GM19397 (cell line): ENCODE data around the gene MEIS3.

Source experiments
- ATAC-seq: cut with Tn5 transposase; IDR thresholded peaks from one replicate; pipeline ENCODE4 v1.9.1; 2021; ENCODE audit warnings: mild to moderate bottlenecking, moderate library complexity; ENCODE audit not compliant: unreplicated experiment

The MEIS3 gene

DNA sequence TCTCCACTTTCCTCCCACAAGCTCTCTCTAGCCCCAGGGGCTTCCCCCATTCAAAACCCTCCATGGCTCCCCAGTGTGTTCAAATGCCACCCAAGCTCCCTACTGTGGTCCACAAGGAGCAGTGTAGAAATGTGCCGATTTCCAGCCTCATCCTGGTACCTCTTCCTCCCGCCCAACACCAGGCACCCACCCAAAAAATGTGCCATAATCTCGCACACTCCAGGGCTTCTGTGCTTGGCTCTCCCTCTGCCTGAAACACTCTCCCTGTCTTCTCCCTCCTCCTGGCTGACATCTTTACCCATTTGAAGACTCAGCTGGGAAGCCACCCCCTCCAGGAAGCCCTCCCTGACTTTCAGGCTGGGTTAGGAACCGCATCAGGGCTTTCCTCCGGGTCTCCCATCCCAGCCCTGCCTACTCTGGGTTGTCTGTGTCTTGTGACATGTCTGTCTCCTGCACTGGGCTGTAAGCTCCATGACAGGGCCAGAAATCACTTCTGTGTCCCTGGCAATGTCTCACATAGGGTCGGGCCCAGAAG lies 16.6 kb upstream of the MEIS3 start:
- no peak for ATAC-seq

DNA sequence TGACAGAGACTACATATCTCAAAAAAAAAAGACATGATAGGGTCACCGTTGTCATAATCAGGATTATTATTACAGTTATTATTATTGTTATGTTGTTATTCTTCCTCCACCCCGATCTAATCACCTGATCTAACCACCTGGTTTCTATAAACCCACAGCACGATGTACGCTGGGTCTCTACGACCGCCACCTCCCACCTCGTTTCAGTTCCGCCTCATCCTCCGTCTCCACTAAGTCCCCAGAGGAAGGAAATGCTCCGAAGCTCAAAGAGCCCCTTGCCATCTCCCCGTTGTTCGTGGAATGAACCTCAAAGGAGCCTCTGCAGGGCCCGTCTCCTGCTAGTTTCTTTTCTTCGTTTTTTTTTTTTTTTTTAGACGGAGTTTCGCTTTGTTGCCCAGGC lies 15.9 kb upstream of the MEIS3 start:
- no peak for ATAC-seq

DNA sequence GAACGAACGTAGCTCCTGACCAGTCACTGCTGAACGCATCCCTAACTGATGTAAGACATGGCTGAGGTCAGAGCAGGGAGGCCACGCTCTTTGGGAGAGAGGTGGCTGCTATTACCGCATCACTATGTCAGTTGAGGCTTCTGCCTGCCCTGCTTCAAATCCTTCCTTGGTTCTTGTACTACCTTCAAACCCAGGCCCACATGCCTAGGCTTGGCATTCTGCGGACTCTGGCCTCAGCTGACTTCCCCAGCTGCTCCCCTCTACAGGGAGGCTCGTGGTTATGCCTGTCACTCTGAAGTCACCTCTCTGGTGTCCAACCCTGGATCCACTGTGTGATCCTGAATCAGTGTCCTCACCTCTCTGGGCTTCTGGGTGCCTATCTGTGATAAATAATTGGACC lies 14.8 kb upstream of the MEIS3 start:
- no peak for ATAC-seq

DNA sequence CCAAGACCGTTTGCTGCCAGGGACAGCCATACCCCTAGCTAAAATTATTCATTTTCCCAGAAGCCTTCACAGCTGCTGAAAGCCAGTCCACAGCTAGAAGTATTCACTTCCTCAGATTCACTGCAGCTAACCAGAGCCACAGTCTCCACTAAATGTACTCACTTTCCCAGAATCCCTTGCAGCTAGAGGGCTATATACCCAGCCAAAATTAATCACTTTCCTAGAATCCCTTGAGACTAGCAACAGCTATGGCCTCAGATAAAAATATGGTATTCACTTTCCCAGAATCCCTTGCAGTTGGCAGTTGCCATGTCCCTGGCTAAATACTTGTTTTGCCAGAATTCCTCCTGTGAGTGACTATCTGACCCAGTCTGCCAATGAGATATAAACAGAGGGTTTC lies 13.8 kb upstream of the MEIS3 start:
- ATAC-seq = no peak

DNA sequence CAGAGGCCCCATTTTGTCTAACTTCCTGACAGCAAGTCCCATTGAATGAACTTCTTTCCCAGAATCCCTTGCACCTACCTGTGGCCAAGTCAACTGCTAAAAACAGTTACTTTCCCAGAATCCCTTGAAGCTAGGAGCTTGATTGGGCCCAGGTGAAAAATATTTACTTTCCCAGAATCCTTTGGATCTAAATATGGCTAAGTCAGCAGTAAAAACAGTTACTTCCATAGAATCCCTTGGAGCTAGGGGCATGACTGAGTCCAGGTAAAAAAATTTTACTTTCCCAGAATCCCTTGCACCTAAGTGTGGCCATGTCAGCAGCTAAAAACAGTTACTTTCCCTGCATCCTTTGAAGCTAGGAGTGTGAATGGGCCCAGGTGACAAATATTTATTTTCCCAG lies 13.2 kb upstream of the MEIS3 start:
- ATAC-seq = no peak

DNA sequence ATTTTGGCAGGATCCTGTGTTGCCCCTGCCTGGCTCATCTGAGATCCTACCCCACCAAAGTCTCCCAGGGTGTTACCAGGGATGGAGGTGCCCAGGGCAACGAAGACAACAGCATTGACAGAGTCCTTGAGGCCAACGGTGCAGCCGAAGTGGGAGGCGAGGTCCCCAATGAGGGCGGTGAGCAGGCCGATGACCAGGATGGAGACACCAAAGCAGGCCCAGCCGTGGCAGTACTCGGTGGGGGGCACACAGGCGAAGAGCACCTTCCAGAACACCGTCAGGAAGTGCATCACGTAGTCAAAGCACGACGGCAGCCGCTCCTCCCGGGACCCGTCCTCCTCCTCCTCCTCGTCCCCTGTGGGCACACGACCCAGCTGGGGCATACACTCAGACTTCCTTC lies 12.8 kb upstream of the MEIS3 start:
- ATAC-seq = no peak

DNA sequence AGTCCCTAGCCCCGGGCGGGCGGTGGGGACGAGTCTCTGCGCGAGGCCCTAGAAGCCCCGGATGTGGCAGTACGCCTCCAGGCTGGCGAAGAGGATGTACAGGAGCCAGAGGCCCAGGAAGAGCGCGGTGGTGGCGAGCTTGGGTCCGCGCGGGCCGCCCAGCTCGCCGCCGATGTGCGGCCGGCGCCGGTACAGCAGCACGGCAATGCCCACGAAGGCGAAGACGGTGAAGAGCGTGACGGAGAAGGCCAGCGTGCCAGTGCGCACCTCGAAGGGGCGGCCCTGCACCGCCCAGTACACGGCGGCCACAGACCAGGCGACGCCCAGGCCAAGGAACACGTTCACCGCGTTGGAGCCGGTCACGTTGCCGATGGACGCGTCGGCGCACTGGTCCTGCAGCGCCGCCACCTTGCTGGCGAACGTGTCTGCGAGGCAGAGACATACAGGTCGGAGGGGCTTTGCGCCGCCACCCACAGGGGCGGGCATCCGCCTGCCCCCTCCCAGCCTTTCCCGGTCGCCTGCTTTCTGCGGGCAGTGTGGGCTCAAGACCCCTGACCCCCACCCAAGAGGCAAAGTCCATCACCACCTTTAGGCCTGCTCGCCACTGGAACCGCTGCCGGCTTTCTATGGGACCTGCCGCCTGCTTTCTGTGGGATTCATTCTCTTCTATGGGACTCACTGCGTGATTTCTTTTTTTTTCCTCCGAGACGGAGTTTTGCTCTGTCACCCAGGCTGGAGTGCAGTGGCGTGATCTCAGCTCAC lies 10.9 kb upstream of the MEIS3 start:
- ATAC-seq = no peak

DNA sequence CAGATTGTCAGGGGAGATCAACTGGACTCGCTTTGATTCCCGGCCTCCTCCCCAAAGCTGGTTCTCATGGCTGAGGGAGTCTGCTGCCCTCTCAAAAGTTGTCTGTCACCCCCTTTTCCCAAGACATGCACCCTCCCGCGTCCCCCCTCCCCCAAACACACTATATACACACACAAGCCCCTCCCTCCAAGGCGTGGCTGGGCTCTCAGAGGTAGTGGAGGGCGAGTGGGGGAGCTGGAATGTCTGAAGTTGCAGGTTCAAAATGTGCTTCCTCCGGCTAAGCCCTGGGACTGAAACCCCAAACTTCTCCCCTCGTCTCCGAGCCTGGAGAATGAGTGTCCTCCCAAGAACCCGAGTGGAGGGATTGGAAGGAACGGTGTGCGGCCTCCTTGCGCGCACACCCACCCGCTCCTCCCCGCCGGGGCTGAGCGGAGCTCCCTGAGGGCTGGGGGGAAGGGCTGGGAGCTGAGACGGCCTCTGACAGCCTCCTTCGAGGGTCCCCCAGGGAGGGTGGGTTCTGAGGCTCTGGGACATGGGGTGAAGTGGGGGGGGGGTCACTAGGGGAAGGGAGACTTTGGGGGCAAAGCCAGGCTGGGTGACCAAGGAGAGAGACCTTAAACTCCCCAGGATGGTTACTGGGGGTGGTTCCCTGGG lies 9.9 kb upstream of the MEIS3 start:
- ATAC-seq = no peak

DNA sequence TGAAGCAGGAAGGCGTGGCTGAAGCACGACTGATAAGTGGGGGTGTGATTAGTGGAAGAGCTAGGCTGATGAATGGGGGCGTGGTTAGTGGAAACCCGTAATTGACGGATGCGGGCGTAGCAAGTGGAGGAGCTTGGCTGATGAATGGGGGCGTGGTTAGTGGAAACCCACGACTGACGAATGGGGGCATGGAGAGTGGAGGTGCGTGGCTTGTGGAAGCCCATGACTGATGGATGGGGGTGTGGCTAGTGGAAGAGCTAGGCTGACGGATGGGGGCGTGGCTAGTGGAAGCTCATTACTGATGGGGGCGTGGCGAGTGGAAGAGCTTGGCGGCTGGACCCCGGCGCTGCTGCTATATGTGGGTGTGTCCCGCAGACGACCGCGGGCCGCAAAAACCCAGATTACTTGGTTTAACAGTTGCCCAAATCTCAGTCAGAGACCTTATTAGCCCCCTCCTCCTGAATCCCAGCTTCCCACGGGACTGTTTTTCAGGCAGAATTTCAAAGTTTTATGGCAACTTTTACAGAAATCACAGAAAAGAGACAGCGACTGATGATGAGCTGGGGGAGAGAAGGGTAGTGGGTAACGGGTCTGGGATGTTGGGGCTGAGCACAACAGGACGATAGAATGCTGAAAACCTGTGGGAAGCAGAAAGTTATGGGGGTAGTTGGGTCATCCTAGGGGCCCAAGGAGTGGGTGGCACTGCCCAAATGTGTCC lies 9.0 kb upstream of the MEIS3 start:
- no peak for ATAC-seq

DNA sequence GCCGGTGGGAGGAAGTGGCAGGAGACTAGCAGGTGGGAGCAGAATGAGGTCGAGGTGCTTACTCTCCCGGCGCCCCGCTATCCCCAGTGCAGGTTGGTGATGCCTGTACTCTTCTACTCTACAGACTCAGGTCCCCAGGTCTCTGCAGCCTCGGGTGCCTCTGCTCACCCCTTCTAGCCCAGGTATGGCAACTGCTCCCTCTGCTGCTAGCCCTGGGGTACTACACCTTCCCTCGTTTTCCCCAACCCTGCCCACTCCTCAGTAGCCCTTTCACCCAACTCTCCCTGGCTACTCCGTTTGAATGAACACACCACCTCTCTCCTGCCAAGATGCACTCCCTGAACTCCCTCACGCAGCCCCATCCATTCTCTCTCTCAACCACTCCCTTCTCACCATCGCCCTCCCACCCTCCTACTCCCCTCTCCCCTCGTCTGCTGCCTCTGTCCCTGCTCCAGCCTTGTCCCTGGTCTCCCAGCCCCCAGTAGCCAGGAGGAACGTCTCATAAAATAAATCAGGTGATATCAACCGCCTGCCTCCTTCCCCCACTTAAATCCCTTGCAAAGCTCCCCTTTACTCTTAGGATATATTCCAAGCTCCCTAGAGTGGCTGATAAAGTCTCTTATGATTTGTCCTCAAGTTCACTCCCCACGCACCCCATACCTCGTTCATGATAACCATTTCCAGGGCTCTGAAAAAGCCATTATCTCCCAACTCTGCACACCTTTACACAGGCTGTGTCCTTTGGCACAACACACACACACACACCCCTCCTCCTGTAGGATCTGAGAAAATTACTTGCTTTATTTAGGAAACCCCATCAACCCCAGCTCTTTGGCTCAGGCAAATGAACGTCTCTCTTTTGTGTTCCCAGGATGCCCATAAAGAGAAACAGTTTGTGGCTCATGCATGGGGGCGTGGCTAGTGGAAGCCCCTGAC lies 8.2 kb upstream of the MEIS3 start:
- ATAC-seq = no peak

DNA sequence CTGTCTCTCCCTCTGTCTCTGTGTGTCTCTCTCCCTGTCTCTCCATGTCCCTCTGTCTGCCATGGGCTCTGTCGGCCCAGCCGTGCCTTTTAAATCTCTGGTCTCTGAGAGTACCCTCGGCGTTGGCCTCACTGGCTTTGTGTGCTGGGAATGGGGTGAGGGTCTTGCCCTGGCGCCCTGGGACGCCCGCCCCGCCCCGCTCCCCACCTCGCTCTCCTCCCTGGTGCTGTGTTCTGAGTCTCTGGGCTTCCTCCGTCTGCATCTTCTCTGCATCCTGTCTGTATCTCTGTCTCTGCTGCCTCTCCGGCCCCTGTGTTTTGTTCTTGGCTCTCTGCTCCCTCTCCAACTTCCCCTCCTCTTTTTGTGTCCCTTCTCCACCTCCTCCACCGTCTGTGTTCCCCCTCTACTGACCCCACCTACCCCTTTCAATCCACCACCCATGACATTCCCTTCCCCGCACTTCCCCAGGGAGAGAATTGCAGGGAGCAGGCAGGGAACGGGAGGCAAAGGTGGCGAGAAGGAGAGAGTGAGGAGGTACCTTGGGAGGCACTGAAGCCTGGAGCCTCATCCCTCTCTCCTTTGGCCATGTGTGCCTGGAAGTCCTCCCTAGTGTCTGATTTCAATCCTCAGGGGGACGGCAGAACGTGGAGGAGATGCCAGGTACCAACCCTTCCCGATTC lies 4.0 kb upstream of the MEIS3 start:
- no peak for ATAC-seq

DNA sequence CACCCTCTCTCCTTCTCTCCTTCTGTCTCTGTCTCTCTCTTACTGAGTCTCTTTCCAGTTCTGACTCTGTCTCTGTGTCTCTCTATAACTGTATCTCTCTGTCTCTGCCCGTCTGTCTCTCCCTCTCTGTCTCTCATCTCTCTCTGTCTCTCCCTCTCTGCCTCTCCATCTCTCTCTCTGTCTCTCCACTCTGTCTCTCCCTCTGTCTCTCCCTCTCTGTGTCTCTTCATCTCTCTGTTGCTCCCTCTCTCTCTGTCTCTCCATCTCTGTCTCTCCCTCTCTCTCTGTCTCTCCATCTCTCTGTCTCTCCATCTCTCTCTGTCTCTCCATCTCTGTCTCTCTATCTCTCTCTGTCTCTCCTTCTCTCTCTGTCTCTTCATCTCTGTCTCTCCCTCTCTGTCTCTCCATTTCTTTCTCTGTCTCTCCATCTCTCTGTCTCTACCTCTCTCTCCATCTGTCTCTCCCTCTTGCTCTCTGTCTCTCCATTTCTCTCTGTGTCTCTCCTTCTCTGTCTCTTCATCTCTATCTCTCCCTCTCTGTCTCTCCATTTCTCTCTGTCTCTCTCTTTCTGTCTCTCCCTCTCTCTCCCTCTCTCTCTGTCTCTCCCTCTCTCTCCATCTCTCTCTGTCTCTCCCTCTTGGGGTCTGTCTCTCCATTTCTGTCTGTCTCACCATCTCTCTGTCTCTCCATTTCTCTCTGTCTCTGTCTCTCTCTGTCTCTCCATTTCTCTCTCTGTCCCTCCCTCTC lies 3.3 kb upstream of the MEIS3 start:
- ATAC-seq = no peak

DNA sequence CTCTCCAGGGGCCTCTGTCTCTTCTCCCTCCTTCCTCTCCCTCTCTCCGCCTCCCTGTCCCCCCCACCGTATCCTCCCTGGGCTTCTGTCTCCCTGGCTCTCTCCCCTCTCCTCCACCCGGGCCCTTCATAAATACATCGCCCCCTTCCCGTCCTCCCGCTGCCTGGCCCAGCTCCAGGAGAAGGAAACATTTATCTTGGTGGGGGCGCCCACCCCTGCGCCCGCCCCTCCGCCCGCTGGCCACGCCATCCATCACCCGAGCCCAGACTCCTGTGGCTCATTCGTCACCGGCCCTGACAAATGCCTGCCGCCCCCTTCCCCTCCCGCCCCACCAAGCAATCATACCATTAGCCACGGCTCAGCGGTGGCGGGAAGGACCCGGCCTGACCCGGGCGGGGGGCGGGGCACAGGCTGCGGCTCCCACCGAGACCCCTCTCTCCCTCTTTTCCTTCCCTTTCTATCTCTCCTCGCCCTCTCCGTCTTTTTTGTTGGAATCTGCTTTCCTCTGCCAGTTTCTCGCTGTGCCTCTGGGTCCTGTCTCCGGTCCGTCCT lies 2.6 kb upstream of the MEIS3 start:
- ATAC-seq = no peak

DNA sequence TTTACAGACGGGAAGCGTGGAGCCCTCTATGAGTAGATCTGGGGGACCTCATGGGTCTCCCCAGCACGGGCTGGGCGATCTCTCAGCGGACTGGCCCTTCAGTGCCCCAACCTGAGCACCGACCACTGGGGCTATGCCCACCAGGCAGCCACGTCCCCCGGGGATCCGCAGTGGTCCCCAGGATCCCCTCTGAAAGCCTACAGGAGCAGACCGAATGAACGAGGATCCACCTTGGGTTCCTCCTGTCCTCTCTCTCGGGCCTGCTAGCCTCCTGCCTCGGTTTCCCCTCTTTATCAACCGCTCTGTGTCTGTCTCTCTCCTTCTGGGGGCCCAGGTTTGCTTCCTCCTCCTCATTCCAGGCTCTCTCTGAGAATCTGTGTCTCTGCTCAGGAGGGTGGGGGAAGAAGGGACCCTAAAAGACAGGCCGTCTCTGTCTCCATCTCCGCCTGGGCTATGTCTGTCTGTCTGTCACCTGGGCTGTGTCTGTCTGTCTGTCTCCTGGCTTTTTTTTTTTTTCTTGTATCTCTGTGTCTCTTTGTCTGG lies 2.0 kb upstream of the MEIS3 start:
- no peak for ATAC-seq

DNA sequence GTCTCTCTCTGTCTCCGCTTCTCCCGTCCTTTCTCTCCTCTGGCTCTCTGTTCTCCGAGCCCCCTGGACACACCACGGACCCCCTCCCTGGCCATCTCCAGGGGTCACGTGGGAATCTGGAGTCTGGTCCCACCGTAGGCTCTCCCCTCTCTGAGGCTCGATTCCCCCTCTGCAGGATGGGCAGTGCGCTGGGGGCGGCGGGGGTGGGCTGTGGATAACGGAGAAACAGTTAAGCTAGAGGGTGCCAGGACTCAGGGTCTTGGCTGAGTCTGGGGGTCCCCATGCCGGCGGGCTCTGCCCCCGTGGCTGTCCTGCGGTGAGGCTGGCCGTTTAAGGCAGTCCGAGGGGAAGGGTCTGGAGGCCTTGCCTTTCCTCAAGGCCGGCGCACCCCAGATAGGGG lies 462 bp upstream of the MEIS3 start:
- ATAC-seq = no peak

DNA sequence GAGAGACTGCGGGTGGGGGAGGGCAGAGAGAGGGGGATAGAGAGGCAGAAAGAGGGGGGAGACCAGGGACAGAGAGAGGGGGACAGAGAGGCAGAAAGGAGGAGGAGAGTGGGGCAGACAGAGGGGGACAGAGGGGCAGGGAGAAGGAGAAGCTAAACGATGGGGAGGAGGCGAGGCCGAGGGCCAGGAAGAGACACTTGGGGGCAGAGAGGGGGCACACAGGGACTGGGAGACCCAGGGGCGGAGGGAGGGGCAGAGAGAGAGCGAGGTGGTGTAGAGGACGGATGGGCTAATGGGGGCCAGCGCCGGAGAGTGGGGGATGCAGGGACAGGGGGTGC lies 666 bp downstream of the MEIS3 start:
- no peak for ATAC-seq

DNA sequence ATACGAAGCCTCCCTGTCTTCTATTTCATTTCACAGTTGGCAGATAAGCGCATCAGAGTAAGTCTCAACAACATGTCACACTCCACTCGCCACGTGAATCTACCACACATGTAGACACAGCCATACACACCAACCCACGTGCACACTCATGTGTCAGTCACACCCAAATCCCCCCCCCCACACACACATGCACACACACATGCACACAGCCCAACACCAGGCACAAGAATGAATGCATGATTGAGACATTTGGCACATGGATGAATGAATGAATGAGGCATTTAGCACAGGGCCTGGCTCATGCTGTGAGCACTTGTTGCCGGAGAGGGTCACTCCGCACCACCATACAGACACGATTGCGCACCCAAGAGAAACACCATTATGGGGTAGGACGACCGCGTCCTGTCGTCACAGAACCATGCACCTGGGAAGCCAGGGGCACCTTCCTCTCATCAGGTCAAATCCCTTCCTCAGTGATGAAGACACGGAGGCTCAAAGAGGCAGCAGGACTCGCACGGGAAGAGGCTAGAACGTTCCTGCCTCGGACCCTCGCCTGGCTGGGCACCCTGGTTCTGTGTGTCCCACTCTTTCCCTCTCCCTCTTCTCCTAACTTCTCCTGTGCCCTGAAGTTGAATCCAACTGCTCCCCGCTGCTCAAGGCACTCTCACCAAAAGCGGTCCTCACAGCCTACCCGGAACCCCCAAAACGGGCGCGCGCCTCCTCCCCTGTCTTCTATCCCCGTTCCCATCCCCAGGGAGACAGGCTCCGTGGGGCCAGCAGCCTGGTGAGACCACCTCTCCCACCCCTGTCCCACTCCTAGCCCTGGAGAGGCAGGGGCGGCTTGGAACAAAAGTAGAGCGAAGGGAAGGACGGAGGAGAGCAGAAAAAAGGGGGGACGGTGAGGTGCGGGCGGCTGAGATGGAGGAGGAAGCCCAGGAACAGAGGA lies 1.3 kb downstream of the MEIS3 start:
- ATAC-seq = no peak
